IPS-18c (cell line): ENCODE data around the gene SNAI3.

ENCODE experiments used
- H3K4me3 ChIP-seq: 2 replicates; pipeline ENCODE4 v1.7.0; 2013; ENCODE audit warnings: low read depth, mild to moderate bottlenecking, low read length, moderate library complexity; ENCODE audit not compliant: insufficient read depth
- H3K9me3 ChIP-seq: one replicate; pipeline ENCODE4 v1.6.1; 2013; ENCODE audit warnings: mild to moderate bottlenecking, low read length, moderate library complexity; ENCODE audit not compliant: control insufficient read depth, insufficient read depth

Gene SNAI3

DNA sequence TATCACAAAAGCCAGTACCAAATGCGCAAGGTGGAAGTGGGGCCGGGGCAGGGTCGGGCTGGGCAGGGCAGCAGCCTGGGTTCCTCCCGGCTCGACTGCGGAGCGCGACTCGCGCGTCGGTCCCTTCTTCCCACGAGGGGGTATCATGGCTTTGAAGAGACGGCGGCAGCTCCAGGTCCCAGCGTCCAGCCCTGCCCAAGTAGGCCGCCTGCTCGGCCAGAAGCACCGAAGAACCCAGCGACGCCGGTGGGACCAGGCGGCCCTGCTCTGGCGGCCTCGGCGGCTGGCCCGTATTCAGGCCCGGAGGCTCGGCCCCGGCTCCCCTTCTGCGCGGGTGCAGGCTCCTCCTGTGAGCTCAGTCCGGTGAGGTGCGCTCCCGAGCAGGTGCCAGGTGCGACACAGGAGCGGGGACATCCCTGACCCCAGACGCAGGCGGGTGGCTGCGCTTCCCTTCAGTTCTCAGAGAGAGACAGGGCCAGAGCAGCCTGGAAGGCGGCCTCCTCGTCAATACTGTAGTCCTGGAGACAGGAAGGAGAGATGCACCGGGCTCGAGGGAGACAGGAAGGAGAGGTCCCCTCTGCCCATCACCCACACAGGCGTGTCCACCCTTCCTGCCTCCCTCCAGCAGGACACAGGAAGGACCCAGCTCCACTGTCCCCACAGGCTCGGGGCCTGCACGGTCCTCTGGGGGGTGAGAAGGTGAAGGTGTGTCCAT lies 11.0 kb upstream of the SNAI3 start:
- H3K9me3 ChIP-seq: no peaks in the 10 kb centered on the region
- H3K4me3 ChIP-seq: no peak overlapping the region

DNA sequence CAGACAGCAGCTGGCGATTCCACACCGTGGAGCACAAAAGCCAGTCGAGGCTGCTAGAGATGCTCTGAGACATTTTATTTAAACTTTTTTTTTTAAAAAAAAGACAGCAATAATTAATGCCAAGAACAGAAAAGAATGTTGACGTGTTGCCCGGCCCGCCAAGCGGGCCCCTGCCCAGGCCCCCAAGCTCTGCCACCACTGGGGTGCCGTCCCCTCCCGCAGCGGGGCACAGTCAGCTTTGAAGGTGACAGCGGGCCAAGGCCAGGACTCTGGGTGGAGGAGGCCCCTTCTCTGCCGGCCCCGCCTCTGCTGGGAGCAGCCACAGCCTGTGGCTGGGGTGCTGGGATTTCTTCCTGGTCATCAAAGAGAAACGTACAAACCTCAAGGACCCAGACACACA lies 10.1 kb upstream of the SNAI3 start:
- no peak overlapping the region for H3K4me3 ChIP-seq
- H3K9me3 ChIP-seq: no peaks in the 10 kb centered on the region

DNA sequence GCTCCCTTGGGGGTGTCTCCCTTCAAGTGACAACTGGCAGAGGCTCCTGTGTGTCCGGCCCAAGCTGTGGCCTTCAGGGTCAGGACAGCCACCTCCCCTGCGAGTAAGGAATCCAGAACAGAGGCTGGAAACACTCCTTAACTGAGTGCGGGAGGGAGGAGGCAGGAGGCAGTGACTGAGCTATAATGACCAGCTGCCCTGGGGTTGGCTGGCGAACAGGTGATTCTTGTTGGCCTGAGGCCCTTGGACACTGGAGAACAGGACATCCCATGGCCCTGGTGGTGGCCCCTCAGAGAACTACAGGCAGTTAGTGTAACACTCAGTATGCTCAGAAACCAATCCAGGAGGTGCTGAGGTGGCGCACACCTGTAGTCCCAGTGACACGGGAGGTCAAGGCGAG lies 9.4 kb upstream of the SNAI3 start:
- no peak overlapping the region for H3K4me3 ChIP-seq
- no peaks in the 10 kb centered on the region for H3K9me3 ChIP-seq

DNA sequence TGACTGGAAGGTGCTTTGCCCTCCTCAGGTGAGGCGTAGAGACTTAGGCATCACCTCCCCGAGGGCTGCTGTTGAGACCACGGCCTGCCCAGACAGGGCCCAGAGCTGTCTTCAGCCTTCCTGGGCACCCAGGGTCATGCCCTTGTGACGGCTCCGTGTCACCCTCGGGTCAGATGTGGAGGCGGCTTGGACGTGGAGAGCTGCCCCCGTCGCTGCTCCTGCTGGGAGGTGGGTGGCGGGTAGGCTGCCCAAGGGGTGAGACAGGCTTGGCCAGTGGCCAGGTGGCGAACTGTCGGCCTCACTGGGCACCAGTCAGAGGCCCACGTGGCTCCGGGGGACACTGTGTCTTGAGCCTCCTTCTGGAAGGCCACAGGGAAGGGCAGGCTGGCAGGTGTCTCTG lies 8.9 kb upstream of the SNAI3 start:
- Histone ChIP-seq H3K9me3 (no peaks in the 10 kb centered on the region), H3K4me3 (no peak overlapping the region)

DNA sequence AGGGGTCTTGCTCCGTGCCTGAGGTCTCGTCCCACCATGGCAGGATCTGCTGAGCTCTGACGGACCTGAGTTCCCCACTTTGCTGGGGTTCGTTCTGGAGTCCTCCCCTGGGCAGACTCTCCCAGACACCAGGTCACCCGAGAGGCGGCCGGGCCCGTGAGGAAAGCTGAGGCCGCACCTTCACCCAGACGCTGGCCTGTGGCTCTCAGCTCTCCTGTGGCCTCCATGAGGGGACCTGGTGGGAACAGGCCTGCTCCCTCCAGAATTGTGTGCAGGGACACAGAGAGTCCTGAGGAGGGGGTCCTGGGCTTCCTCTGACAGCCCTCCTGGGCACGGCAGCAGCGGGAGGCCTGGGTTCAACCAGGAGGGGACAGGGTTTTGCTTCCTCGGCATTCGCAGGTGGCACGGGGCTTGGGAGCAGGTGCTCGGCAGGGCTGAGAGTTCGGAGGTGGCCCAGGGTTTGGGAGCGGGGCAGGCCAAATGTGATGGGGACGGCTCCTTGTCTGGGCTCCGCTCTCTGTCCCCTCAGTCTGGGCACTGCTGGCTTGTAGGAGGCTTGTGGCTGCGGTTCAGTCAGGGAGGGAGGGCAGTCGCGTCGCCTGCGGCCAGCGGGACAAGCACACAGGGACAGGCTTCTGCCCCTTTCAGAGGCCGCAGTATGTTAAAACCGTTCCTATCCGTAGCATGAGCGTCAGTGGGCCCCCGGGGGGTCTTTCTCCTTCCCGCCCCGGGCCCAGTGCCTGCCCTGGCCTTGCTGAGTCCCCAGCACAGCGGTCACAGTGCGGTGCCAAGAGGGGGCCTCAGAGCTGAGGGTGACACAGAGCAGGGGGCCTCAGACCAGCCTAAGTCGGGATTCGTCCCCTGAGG lies 8.1 kb upstream of the SNAI3 start:
- Histone ChIP-seq H3K9me3 (no peaks in the 10 kb centered on the region), H3K4me3 (no peak overlapping the region)

DNA sequence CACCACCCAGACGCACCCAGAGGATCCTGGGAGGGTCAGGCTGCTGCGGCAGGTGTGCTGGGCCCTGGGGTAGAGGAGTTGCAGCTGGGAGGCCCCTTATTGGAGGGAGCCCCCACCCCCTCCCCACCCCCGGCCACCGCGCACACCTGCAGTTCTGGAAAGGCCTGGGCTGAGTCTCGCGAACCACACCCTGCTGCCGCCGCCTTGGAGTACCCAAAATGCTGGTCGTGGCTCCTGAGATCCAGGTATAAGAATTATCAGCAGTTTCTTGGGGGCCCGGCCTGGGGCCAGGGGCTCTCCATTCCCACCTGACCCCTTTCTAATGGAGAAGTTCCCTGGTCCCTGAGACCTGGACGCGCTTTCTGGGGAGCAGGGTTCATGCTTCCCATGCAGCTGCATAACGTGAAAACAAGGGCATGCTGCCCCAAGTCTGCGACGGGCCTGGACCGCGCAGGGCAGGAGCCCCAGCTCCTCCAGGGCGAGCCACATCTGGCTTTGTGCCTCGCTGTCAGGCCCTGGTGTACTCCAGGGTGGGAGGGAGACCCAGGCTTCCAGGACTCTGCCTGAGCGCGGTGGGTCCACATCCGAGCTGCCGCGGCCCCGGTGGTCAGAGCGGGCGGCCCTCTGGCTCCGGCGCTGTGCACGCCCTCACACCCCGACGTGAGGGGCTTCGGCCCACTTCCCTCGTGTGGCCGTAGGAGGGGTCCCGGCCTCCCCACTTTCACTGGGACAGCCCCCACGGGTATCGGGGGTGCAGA lies 7.3 kb upstream of the SNAI3 start:
- no peaks in the 10 kb centered on the region for H3K9me3 ChIP-seq
- no peak overlapping the region for H3K4me3 ChIP-seq

DNA sequence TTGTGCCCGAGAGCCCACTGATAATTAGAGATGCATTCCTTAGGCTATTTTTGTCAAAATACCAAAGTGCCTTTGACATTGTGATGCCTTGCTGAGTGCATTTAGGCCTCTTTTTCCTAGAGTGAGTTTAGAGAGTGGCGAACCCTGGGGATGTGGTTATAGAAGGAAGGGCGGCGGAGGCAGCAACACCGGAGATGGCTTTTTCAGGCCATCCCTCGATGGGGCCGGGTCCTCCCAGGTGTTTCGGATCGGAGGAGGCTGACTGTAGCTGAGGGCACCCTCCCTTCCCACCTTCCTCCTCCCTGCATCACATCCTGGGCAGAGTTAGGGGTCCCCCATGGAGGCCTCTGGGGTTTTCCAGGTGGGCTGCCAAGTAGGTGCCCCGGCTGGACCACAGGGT lies 6.6 kb upstream of the SNAI3 start:
- H3K4me3 ChIP-seq: no peak overlapping the region
- no peaks in the 10 kb centered on the region for H3K9me3 ChIP-seq

DNA sequence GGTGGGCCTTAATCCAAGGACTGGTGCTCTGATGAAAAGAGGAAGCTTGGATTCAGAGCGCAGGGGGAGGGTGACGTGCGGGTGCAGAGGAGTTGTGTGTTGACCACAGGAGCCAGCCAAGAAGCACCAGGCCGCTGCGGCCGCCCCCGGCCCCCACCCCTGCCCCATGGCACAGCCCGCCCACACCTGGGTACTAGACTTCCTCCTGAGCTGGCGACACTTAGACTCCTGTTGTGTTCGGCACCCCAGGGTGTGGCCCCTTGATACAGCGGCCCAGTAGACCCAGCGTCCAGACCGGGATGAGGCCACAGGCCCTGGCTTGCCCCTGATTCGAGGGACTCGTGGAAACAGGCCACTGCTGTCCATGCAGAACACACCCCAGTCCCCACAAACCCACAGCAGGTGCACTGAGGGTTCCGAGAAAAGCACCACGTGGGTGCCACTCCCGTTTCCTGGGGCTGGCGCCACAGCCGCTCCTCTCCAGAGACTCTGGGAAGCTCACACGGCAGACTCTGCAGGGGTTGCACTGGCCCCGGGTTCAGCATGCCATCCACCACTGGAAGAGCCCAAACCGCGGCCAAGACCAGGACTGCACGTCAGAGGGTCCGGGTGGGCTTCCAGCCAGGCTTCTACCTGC lies 5.7 kb upstream of the SNAI3 start:
- no peak overlapping the region for H3K4me3 ChIP-seq
- no peaks in the 10 kb centered on the region for H3K9me3 ChIP-seq

DNA sequence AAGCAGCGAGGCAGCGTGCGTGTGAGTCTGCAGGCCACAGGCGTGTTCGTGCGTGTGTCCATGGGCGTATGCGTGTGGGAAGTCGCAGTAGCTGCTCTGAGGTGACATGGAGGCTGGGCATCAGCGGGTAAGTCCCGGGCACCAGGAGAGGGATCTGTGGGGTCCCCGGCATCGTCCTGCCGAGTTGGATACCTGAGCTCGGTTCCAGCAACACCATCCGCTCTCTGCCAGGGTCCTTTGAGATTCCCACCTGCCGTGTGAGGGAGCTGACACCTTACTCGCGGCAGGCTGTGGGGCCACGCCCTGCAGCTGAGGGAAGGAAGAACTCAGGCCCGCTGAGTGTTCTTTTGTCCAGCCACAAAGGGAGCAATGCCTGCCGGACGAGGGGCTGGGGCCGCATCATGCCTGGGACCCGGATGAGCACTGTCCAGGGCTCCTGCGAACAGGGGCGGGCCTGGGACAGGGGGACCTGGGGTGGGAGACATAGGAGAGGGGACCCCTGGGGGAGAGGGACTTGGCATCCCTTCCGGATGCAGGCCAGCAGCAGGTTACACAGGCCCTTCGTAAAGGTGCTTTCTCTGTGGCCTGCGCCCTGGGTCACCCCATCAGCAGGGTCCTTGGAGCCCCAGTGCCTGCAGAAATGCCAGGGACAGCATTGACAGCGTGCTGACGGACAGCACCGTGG lies 5.0 kb upstream of the SNAI3 start:
- H3K4me3 ChIP-seq: no peak overlapping the region
- H3K9me3 ChIP-seq: no peaks in the 10 kb centered on the region

DNA sequence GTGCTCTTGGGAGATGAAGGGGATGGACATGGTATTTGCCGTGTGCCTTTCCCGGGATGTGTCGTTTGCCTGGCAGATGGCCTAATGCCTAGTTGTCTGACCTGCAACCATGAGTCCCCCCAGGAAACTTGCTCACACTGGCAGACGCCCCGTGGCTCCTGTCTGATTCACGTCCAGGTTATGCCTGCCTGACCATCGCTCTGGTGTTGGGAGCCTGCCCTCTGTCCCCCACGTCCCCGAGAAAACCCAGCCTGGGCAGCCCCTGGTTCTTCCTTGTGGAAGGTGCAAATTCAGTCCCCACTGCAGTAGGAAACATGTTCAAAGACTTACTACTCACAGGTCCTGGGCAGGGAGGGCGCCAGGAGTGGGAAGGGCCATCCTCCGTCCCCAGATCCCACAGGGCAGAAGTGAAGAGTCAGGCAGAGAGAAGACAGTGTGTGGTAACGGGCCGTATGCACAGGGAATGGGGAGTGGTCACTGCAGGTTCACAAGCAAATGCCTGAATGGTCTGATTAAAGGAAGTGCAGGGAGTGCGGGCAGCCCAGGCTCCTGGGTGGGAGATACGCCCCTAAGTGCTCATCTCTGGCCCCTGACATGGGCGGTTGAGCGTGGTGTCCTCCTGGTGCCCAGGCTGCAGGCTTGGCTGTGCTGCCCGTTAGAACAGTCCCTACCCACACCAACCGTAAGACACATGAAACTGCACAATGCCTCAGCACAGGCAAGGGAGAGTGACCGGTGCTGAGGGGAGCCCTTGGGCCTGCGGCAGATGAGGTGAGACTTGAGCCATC lies 4.2 kb upstream of the SNAI3 start:
- H3K9me3 ChIP-seq: no peaks in the 10 kb centered on the region
- H3K4me3 ChIP-seq: no peak overlapping the region

DNA sequence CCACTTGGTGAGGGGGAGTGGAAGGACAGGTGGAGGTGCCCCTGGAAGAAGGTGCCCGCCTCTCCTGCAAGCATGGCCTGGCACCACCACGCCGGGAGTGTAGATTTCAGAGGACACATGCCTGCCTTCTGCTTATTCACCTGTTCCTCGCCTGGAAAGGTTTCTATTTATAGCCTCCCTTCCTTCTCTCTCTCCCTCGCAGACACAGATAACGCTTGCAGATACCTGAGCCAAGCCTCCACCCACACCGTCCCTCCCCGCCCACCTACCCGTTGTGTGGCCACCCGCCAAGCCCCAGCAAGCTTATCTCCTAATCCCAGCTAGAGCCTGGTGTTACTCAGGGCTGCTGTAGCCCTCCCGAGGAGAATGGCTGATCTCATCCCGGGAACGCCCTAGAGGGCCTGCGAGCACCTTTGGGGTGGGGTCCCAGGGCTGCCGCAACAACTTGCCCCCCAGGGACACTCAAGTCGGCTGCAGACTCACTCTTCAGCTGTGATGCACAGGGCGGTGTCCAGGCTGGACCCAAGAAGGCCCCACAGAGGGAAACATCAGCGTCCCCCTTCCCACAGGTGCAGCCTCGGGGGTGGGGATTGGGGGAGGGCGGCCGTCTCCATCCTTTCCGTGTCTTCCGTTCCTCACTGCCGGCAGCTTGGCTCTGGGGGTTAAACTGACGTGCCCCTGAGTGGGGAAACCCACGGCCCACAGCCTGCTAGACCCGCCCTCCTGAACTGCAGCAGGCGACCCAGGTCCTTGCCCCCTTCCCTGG lies 1.9 kb upstream of the SNAI3 start:
- H3K4me3 ChIP-seq: no peak overlapping the region
- peaks cover 4% of the 10 kb centered on the region for H3K9me3 ChIP-seq

DNA sequence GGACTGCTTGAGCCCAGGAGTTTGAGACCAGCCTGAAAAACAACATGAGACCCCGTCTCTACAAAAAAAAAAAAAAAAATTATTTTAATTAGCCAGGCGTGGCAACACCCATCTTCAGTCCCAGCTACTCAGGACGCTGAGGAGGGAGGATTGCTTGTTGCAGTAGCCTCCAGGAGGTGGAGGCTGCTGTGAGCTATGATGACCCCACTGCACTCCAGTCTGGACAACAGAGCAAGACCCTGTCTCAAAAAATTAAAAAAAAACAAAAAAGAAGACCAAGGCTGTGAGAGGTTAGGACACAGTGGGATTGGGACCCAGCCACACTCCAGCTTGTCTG lies 1.3 kb upstream of the SNAI3 start:
- H3K4me3 ChIP-seq: no peak overlapping the region
- H3K9me3 ChIP-seq: peaks cover 4% of the 10 kb centered on the region

DNA sequence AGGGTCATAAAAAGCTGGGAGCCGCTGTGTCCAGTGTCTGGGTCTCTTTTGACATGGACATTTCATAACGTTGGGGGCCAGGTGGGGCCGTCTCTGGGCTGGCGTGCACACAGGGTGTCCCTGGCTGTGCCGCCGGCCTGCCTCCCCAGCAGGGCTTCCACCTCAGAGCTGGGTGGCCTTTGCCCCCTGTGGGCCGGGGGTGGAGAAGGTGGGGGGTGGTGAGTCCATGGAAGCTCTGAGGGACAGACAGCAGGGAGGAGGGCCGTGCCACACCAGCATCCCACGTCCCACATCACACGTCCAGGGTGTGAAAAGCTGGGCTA lies 908 bp upstream of the SNAI3 start:
- Histone ChIP-seq H3K9me3 (peaks cover 4% of the 10 kb centered on the region), H3K4me3 (no peak overlapping the region)

DNA sequence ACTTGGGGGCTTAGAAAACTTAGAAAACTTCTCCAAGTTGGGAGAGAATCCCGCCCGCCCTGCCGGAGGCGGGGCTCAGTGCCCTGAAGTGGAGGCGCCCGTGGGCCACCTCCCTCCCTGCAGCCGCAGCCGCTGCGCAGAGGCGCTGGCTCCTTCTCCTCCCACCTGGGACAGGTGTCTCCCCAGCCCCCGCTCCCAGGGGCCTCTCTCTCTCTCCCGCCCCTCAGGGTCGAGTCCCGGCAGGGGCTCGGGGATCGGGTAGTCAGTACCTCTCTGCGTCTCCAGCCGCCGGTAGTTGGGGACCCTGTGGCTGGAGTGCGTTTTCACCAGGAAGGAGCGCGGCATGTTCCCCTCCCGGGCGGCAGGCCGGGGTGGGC lies 257 bp downstream of the SNAI3 start:
- Histone ChIP-seq H3K4me3 (peak overlapping the region; percentile 60), H3K9me3 (peaks cover 4% of the 10 kb centered on the region)

DNA sequence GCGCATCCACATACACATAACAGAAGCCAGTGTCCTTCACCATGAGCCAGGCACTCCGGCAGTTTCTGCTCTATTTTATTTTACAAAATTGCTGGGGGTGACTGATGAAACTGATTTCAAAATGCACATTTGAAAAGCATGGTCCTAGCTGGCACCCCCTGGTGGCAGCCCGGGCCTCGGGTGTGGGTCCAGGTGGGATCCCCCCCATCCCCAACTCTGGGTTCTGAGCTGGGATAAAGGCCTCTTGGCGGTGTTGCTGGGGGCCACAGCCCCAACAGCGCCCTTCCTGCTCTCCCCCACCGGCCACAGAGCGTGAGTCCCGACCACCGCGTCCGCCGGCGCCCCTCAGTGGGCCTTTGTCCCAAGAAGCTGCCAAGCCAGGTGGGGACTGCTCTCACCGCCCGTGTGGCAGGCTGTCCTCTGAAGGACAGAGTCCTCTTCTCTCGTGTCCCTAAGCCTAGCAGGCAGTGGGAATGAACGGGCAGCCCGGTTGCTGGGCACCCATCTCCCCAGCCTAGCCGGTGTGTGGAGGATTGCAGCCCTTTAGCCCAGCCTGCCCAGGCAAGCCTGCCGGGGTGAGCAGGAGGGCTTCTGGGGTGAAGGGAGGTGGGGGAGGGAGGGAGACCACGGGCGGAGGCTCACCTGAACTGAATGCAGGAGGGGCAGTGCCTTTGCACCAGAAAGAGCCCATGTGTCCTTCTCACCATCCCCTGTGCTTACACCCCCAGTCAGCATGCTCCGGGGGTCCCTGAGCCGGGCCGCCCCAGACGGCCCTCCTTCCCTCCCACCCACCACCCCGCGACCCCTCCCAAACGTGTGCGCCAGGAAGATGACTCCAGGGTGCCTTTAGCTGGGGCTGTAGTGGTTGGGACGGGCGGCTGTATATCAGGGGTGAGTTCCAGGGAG lies 898 bp downstream of the SNAI3 start:
- Histone ChIP-seq H3K9me3 (peaks cover 4% of the 10 kb centered on the region), H3K4me3 (peak overlapping the region; percentile 60)
